Measurements from ENCODE around the gene ASB2. TPM values are rescaled to one million over a fixed set of nuclear protein-coding genes. Genes with fewer than 3 reads are reported as not detected.

Gene ASB2
- total RNA-seq, 1 donor from 2014 or later = 66.6 TPM

DNA sequence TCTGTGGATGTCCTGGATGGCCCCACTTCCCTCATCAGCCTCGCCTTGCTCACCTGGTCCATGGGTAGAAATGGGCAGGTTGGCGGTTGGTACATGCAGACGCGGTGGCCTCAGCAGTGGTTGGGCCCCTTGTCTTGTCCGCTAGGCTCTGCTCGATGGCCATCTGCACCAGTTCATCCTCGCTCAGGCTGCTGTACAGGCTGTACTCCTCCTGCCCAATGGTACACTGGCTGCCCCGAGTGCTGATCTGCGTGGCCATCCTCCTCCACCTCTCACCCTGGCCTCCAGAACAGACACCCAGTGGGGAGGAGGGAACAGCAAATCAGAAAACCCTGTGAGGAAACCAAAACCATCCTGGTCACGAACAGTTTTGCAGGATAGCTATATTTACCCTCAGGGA lies 12.1 kb downstream of the ASB2 start:
- intact Hi-C loops (cut with micrococcal nuclease) = no loop called here

GRCh38 chr14:93963692-93964091 lies 12.7 kb downstream of the ASB2 start:
- intact Hi-C loops (cut with micrococcal nuclease) = loop anchor here (1.0 kb wide), 4 partner anchors 8 to 63 kb away; partner anchors contain the start of genes ASB2 and OTUB2

GRCh38 chr14:93962701-93963601 lies 13.4 kb downstream of the ASB2 start:
- intact Hi-C loops (cut with micrococcal nuclease) = loop anchor here (1.0 kb wide), 4 partner anchors 8 to 63 kb away; partner anchors contain the start of genes ASB2 and OTUB2

DNA sequence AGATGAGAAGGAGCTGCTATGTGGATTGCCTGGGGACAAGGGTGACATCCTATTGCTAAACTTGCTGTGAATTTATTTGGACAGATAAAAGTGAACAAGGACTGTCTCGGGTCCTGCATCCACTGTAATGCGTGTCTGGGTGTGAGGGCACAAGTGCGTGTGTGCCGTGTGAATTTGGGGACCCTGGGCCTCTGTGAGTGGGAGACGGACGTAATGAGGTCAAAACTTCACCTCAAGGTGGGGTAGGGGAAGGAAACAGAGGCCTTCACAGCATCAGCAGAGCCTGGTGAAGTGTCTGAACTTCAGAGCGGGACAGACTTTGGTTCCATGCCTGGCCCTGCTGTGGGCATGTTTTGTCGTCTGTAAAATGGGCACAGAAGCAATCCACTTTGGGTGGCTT lies 14.8 kb downstream of the ASB2 start:
- intact Hi-C loops (cut with micrococcal nuclease) = no loop called here

DNA sequence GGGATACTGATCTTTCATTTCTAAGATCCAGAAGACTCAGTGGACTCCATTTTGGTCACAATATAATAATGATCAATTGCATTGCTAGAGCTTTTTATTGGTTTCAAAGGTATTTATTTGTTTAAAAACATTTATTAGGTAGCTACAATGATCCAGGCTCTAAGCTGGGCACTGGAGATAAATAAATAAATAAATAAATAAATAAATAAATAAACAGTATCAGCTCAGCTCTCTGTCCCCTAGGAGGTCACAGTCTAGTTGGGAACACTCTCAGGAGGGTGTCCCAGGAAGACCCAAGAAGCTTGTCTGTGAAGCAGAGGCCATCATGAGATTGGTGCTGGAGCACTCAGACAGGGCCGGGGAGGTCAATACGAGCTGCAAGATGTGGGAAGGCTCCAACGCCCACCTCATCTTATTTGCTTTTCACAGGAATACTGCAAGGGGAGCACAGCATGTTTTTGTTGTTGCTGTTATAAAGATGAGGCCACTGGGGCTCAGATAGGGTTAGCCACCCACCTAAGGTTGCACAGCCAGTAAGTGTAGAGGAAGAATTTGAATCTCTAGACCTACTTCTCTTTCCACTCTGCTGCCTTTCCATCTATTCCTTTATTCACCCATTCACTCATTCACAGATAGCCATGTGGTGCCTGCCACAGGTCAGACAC lies 15.5 kb downstream of the ASB2 start:
- intact Hi-C loops (cut with micrococcal nuclease) = loop anchor here (1.0 kb wide), 1 partner anchor 40 kb away; no protein-coding TSS in a partner anchor

GRCh38 chr14:93960108-93960475 lies 16.3 kb downstream of the ASB2 start:
- intact Hi-C loops (cut with micrococcal nuclease) = loop anchor here (1.0 kb wide), 1 partner anchor 41 kb away; no protein-coding TSS in a partner anchor

- intact Hi-C loops (cut with micrococcal nuclease) = loop anchor here (1.0 to 5.0 kb wide), 9 partner anchors 12 to 752 kb away; partner anchors contain the start of genes ASB2, DDX24, GON7 and IFI27L1
These were observed 16.9 kb downstream of the ASB2 start for GRCh38 chr14:93959239-93960107.

DNA sequence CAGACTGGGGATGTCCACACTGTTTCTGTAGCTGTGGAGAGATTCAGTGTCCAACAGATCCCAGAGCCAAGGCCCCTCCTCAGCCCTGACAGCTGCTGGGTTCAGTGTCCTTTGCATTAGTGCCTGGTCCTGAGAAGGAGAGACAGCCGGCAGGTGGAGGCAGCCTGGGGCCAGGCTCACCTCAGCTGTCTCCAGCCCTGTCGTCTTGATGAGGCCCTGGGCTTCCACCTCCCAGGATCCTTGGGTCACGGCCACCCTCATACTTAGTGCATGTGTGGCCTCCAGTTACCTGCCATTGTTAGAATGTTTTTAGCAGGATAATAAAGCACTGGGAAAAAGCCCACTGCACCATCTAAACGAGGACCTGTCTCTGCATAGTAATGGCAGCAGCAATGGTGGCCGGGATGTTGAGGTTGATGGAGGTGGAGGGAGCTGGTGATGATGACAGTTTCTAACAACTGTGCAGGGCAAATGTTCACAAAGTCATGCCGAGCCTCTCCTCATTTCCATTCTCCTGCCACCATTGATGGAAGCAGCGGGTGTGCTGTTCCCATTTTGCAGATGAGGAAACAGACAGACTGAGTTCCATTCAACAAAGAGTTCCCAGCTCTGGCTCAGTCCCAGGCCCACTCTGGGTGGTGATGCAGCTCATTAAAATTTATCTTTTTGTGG lies 17.7 kb downstream of the ASB2 start:
- intact Hi-C loops (cut with micrococcal nuclease) = loop anchor here (1.0 to 5.0 kb wide), 8 partner anchors 13 to 751 kb away; partner anchors contain the start of genes ASB2, DDX24, GON7 and IFI27L1

GRCh38 chr14:93957751-93958566 lies 18.4 kb downstream of the ASB2 start:
- intact Hi-C loops (cut with micrococcal nuclease) = loop anchor here (5.0 kb wide), 2 partner anchors 214 to 751 kb away; partner anchors contain the start of genes GON7, PPP4R4 and UBR7

DNA sequence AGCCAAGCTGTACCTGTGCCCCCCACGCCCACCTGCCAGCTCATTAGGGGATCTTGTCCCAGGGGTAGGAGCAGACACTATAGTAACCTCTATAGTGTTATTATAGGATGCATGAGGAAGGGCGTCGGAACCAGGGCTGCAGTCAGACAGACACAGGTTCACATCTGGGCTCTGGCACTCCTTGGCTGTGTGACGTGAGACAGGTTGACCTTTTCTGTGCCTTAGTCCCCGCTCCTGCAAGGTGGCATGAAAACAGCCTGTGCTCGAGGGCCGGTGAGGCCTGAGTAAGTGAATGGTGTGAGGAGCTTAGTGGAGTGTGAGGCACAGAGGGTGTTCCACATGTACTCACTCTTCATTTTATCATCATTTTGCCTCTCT lies 19.0 kb downstream of the ASB2 start:
- intact Hi-C loops (cut with micrococcal nuclease) = loop anchor here (5.0 kb wide), 2 partner anchors 215 to 750 kb away; partner anchors contain the start of genes GON7, PPP4R4 and UBR7

- intact Hi-C loops (cut with micrococcal nuclease) = loop anchor here (5.0 kb wide), 2 partner anchors 216 to 749 kb away; partner anchors contain the start of genes GON7, PPP4R4 and UBR7
These were observed 19.6 kb downstream of the ASB2 start for GRCh38 chr14:93956514-93957332.

- intact Hi-C loops (cut with micrococcal nuclease) = loop anchor here (1.0 to 5.0 kb wide), 3 partner anchors 7 to 749 kb away; partner anchors contain the start of genes GON7, PPP4R4 and UBR7
These were observed 20.4 kb downstream of the ASB2 start for GRCh38 chr14:93955850-93956481.

DNA sequence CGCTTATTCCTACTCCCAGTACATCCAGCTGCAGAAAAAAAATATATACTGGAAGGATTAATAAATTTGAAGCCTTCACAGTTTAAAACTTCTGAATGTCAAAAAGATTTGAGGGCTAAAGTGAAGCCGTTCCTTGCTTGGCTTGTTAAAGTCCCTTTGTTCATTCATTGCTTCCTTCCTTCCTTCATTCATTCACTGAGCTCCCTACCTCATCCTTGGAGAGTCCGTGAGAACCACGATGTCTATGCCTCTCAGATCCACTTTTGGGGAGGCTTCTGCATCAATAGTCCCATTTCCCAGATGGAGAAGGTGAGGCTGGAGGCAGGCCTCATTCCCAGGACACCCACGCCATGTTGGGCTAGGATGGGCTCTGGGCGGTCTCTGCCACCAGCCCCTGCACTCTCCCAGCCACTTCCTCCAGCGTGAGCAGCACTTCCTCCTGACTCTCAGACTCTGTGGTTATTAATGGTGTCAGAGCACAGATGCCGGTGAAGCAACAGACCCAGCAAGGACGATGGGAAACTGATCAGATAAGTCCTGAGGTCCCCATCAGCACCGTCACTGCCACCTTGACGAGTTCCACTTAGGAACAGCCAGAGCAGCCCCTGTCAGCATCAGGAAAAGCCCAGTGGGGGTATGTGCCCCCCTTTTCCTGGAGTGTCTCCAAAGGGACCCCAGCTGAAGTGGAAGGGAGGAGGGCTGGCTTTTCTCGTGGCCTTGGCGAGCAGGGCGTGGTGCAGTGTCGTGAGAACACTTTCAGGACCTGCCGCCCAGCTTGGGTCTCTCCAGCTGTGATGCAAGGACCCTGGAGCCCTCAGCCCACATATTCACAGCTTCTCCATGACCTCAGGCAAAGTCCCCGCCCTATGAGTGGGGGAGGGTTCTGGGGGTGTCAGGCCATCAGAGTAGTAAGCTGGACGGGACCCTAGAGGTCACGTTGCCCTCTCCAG lies 21.2 kb downstream of the ASB2 start:
- intact Hi-C loops (cut with micrococcal nuclease) = loop anchor here (1.0 to 5.0 kb wide), 4 partner anchors 8 to 748 kb away; partner anchors contain the start of genes GON7, PPP4R4 and UBR7

- intact Hi-C loops (cut with micrococcal nuclease) = loop anchor here (1.0 kb wide), 1 partner anchor 14 kb away; no protein-coding TSS in a partner anchor
These were observed 21.9 kb downstream of the ASB2 start for GRCh38 chr14:93954516-93954830.

- intact Hi-C loops (cut with micrococcal nuclease) = loop anchor here (1.0 kb wide), 1 partner anchor 14 kb away; no protein-coding TSS in a partner anchor
These were observed 22.4 kb downstream of the ASB2 start for GRCh38 chr14:93953739-93954515.

DNA sequence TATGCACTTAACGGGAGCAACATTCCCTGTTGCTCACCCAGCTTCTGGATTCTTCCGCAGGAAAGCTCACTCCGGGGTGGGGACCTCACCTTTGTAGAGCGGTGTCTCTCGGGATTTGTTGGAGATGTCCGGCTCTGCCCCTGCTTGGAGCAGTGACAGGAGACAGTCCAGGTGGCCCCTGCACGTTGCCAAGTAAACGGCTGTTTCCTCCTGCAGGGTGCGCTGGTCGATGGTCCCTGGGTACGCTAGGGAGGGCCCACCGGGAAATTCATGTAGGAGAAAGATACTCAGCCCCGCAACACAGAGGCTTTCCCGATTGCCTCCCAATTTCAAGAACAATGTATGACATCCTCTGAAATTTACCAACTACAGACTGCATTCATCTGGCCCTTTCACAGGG lies 23.1 kb downstream of the ASB2 start:
- intact Hi-C loops (cut with micrococcal nuclease) = no loop called here

Data from T-helper 1 cell treated with Interleukin-12 subunit alpha and Interleukin-12 subunit beta and Interleukin-4 antibody, amounts not matched to agents 30 ng/mL and 1 ng/mL, for 36 hours (primary cell).